Activated CD4-positive, CD25-positive, alpha-beta regulatory T cell treated with anti-CD3 and anti-CD28 coated beads, Interleukin-2, amount 50 U/mL, for 72 hours (primary cell): ENCODE results near the gene DDC.
"Not testable (repeated sequence)": the region's sequence is repeated elsewhere in the genome, so short reads cannot be mapped to it uniquely, and the experiment has no call there.

Experiments
- DNase-seq: peaks from one replicate; pipeline ENCODE4 v3.0.0; 2021

The DDC gene

GRCh38 chr7:50477640-50478039, 87.6 kb downstream of the DDC start:
- DNase-seq, result no peak

- DNase-seq, result no peak
Measured at GRCh38 chr7:50476953-50477625, 88.1 kb downstream of the DDC start.

- no peak for DNase-seq
Measured at GRCh38 chr7:50475340-50475739, 89.9 kb downstream of the DDC start.

- DNase-seq, result no peak
Measured at GRCh38 chr7:50474382-50475160, 90.6 kb downstream of the DDC start.

DNA sequence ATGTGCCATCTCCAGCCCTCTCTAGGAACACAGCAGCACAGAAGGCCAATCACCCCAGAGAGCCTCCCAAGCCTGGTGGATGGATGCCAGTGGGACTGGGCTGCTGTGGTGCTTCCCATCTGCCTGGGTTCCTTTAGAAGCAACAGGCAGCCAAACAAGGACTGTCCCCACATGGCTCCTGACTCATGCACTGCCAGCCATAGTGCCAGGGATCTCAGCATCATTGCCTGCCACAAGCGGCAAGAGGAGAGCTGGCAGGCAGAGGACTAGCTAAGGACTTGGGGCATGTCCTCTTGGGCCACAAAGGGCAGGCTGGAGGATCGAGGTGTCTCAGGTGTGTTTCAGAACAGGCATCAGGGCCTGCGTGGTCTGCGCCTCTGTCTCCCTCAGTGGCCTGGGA, 91.7 kb downstream of the DDC start:
- no peak for DNase-seq

DNA sequence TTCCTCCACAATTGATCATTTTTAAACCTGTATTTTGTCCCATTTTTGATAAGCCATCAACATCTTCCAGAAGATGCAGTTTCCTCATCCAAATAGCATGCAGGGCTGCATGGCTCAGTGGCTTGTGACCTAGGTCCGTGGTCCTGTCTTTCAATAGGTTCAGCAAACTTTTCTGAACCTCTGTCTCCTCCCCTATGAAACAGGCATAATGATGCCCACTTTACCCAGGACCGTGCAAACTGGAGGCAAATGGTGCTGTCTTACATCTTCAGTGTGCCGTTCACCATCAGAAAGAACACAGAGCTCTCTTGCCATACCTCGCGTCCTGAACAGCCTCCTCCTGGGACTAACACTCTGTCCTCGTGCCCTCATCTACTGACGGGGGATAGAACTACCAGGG, 92.8 kb downstream of the DDC start:
- DNase-seq, result no peak

GRCh38 chr7:50471970-50472369, 93.2 kb downstream of the DDC start:
- no peak for DNase-seq

GRCh38 chr7:50470250-50471163, 94.7 kb downstream of the DDC start:
- DNase-seq, result no peak

- DNase-seq, result no peak
Measured at GRCh38 chr7:50469181-50469580, 96.0 kb downstream of the DDC start.

DNA sequence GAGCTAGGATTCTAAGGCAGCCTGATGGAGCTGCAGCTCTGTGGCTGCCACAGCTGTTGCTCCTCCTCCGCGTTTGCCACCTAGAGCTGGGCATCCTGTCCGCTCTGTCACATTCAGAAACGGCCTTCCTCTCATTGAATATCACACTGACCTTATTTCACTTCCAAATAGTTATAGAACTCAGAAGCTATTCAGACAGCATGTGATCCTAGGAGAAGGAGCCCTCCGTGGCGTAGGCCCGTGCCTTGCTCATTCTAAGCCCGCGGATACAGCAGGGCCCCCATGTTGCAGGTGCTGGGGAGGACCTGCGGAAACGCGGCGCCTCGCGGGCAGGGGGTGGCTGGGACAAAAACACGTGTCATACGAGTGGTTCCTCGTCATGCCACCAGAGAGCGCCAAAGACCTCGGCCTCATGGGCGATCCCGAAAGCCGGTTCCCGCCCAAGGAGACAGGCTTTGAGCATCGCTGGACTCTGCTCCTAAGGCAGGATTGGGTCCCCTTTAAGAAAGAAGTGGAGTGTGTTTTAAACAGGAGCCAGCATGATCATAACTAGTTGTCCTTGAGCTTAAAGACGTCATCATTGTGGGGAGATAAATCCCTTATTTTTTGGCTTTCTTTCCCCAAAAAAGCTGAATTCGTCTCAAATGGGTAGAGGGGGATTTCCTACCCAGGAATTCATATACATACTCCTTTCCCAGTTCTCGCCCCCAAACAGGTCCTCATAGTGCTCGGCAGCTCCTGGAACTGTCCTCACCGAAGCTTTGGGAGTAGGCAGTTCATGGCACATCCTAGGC, 97.2 kb downstream of the DDC start:
- peak; percentile 82 for DNase-seq

- DNase-seq, result no peak
Measured at GRCh38 chr7:50466815-50467585, 98.2 kb downstream of the DDC start.

DNA sequence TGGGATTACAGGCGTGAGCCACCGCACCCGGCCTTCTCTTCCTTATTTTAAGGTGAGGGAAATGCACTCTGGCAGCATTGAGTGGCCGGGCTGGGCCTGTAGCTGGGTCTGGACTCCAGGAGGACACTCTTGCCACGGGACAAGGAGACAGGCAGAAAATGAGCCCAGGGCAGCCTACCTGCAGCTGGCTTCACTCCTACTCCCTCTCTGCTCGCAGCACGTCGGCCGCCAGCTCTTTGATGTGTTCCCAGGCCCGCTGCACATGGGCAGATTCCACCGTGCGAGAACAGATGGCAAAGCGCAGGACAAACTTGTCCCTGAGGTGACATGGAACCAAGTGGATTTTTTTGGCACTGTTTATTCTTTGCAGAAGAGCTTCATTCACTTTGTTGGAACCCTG, 102.2 kb downstream of the DDC start:
- no peak for DNase-seq

DNA sequence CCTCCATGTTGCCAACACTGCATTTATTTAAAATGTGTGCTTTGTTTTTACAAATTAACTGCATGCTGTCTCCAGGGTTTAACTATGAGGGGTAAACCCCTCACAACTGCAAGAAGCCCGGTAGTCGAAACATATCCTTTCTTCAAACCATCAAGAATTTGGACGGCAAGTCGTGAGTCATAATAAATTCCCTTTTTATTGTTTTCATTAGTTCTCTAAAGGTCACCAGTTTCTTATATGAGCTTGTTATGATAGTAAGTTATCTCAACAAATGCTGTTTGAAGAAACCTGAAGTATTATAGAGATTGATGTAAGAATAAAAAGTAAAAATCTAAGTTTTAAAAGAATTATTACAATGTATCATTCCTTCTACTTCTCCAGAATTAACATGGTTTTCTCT, 102.8 kb downstream of the DDC start:
- no peak for DNase-seq

GRCh38 chr7:50461695-50462094, 103.5 kb downstream of the DDC start:
- no peak for DNase-seq

DNA sequence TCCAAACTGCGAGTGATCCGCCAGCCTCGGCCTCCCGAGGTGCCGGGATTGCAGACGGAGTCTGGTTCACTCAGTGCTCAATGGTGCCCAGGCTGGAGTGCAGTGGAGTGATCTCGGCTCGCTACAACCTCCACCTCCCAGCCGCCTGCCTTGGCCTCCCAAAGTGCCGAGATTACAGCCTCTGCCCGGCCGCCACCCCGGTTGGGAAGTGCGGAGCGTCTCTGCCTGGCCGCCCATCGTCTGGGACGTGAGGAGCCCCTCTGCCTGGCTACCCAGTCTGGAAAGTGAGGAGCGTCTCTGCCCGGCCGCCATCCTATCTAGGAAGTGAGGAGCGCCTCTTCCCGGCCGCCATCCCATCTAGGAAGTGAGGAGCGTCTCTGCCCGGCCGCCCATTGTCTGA, 106.0 kb downstream of the DDC start:
- not testable (repeated sequence) for DNase-seq

GRCh38 chr7:50458651-50459050, 106.6 kb downstream of the DDC start:
- DNase-seq, result not testable (repeated sequence)

GRCh38 chr7:50456371-50457123, 108.7 kb downstream of the DDC start:
- no peak for DNase-seq

GRCh38 chr7:50455658-50456057, 109.5 kb downstream of the DDC start:
- no peak for DNase-seq

DNA sequence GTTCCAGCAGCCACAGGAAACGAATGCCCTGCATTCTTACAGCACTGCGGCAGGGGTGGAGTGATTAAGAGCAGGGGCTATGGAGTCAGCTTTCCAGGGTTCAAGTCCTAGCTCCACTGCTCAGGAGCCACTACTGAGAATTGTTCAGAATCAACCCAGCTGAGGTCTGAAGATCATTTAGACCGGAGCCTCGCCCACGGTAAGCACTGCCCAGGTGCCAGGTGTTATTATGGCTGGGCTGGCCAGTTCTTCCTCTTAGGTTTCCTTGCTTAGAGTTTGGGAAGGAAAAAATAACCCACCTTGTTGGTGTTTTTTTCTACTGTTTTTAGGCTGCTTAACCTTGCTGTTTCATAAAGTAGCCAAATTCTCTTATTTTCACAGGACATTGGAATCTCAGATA, 110.2 kb downstream of the DDC start:
- DNase-seq, result no peak

GRCh38 chr7:50450590-50451032, 114.6 kb downstream of the DDC start:
- DNase-seq, result no peak
